GM18502 (cell line): ENCODE results near the gene KRTAP10-6.
"Not testable (repeated sequence)": the region's sequence is repeated elsewhere in the genome, so short reads cannot be mapped to it uniquely, and the experiment has no call there.

Source experiments
- ATAC-seq: cut with Tn5 transposase; IDR thresholded peaks from one replicate; pipeline ENCODE4 v1.9.1; 2021; ENCODE audit warnings: mild to moderate bottlenecking; ENCODE audit not compliant: unreplicated experiment, poor library complexity

KRTAP10-6 gene

DNA sequence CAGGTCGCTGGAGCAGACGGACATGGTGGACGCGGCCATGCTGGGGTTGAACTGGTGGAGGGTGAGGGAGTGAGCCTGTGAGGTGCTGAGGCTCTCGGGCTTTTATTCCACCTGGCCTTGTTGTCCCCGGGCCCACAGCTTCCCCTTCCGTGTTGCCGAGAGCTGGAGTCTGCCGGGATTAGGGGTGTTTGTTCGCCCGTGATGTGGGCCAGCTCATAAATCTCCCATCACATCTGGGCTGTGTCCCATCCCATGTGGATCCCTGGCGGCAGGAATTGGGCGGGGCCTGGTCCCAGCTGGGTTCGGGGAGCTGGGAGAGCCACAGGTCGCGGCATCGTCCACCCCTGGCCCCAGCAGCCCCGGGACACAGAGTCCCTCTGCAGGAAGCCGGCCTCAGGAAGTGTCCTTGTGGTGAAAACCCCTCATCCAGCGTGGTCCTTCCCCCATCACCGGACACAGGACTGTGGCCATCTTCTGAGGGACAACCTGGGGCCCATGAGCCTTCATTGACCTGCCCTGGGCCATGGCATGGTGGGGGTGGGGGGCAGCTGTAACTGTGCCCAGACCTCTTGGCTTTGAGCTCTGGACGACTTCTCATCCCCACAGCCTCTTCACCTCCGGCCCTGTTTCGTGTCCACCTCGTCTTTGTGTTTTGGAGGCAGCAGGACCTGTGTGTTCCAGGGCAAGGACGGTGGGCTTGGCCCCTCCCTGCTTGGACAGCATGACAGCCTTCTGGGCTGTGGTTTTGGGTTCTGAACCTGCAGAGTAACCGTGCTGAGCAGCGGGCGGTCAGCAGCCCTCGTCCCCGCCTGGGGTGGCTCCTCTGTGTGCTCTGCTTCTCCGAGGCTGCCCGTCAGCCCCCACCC lies at the start of gene KRTAP10-6:
KRTAP10-6 (minus strand) TSS at position 60 of the 866 bp plus-strand sequence; CDS start at position 39, 21 bp downstream.
- ATAC-seq: no peak

DNA sequence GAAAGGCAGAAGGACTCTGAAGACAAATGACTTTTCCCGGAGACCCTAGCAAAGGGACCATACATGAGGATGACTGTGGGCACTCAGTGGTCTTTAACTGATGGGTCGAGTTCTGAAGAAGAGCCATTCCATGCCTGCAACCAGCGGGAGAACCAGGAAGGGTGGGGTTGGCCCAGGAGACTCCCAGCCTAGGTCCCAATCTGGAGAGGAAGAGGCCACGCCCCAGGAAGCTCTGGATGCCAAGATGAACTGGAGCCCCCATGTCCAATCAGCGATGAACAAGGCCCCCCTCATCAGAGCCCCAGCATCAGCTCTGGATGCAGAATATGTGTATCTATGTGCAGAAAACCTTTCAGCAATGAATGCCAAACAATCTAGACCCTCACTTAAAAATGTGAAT lies 48.5 kb upstream of the KRTAP10-6 start:
- ATAC-seq: no peak

DNA sequence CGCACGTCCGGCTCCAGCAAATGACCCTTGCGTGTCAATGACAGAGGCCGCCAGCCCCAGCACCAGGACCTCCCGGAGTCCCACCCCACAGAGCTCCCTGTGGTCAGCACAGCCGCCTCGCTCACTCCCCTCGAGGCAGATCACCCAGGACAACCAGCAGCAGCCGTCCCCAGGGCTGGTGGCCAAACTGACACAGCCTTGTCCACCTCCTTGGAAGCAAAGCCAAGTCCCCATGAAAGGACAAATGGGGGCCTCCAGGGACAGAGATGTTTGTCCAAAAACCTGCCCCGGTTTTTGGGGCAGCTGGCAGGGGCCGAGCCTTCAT lies 47.0 kb upstream of the KRTAP10-6 start:
- ATAC-seq: no peak

DNA sequence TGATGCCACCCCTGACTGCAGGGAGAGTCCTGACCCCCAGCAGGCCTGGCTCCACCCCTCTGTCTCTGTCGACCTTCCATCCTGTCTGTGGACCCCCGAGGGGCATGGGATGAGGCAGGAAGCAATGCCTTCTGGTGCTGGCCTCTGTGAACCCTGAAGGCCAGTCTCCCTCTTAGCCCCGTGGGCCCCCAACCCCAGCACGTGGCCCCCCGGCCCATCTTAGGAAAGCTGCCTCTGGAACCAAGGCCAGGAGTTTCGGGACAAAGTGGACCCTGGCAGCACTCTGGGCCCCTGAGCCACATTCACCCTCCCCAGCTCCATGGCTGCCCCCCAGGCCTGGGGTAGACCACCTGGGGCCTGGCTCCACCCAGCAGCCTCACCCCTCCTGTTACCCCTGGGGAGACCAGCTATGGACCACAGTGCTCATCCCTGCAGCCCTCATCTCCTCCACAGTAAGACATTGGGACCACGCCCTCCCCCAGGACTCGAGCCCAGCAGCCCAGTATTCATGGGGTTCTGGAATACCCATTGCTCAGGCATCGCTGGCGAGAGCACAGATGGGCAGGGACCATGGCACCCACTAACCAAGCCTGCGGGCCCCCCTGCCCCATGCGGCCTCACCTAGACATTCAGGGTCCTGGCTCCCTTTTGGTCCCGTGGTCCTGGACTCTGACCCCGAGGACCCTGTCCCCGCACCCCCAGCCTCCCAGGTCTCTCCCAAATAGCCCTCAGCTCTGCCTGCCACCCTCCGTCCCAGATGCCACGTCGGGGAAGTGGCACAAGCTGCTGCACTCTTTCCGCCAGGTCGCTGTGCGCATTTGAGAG lies 46.4 kb upstream of the KRTAP10-6 start:
- not testable (repeated sequence) for ATAC-seq

GRCh38 chr21:44637851-44638348 lies 45.6 kb upstream of the KRTAP10-6 start:
- ATAC-seq: not testable (repeated sequence)

DNA sequence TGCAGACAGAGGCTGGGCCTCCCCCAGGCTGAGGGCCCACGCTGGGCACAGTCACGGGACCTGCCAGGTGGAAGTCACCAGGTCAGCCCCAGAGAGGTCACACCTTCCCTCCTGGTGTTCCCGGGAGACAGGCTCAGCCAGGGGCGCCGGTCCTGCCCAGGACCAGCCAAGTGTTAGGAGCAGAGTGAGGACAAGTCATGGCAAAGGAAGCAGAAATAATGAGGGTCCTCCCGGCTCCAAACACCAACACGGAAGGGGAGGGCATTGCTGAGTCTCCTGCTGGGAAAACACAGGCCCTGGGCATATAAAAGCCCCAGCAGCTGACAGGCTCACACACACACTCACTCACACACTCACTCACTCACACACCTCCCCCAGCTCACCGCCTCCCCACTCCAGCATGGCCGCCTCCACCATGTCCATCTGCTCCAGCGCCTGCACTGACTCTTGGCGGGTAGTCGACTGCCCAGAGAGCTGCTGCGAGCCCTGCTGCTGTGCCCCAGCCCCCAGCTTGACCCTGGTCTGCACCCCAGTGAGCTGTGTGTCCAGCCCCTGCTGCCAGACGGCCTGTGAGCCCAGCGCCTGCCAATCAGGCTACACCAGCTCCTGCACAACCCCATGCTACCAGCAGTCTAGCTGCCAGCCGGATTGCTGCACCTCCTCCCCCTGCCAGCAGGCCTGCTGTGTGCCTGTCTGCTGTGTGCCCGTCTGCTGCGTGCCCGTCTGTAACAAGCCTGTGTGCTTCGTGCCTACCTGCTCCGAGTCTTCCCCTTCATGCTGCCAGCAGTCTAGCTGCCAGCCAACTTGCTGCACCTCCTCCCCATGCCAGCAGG lies 44.9 kb upstream of the KRTAP10-6 start, which contains the start of gene KRTAP10-10:
KRTAP10-10 (plus strand) TSS at position 339 of the 833 bp plus-strand sequence; CDS start at position 401, 62 bp downstream.
- ATAC-seq: no peak

- ATAC-seq: no peak
These were observed 44.1 kb upstream of the KRTAP10-6 start for GRCh38 chr21:44636209-44637017.

DNA sequence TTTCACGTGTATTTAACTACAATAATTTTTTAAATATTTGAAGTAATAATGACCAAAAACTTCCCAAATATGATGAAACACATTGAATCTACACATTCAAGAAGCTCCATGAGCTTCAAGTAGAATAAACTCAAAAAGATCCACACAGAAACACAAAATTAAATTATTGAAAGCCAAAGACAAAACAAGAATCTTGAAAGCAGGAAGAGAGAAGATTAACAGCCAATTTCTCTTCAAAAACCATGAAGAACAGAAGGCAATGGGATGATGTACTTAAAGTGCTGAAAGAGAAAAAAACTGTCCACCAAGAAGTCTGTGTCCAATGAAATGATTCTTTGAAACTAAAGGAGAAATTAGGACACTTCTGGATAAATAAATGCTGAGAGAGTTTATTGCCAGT lies 39.8 kb upstream of the KRTAP10-6 start:
- no peak for ATAC-seq

DNA sequence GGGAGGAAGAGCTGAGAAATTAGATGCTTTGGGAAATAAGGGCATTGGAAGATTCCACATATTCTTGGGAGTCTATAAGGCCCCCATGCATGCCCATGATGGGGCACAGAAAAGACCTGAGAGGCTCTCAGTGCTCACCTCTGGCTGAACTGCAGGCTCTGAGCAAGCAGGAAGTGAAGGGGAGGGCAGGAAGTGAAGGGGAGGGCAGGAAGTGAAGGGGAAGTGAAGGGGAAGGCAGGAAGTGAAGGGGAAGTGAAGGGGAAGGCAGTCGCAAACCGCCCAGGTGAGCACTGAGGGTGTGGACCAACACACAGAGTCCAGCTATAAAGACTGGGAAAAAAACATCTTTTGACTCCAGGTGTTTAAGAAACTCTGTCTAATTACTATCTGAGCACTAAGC lies 38.1 kb upstream of the KRTAP10-6 start:
- ATAC-seq: no peak

DNA sequence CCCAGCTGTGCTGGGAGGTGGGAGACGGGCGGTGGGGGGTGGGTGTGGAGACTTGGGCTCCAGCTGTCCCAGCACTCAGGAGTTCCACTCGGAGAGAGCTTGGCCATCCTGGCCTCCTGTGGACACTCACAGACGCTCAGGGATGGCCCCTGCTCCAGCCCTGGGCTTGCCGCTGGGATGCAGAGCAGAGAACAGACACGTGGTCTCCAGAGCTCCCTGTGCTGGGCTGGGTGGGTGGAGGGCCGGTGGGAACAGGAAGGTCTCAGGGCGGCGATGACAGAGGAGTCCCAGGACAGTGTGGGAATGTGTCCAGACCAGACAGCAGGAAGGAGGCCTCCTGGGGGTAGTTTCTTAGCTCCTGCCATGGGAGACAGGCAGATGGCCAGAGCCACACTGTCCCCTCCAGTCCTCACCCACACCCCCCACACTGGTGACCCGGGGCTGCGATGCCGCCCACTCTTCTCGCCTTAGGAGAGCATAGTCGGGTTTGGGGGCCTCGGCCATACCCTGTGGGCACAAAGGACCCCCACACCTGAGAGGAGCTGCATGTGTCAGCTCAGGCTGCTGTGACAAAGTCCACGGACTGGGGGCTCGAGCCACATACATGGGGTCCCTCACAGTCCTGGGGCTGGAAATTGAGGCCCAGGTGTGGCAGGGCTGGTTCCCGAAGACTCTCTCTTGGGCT lies 36.5 kb upstream of the KRTAP10-6 start:
- no peak for ATAC-seq

DNA sequence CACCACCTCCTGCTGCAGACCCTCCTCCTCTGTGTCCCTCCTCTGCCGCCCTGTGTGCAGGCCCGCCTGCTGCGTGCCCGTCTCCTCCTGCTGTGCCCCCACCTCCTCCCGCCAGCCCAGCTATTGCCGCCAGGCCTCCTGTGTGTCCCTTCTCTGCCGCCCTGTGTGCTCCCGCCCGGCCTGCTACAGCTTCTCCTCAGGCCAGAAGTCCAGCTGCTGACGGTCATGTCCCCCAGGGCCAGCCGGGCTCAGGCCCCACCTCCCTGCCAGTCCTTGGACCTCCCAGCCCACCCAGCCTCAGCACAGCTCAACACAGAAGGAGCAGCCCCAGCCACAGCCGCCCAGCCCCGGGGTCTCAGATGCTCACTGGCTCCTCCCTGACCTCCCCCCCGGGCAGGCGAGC lies 35.5 kb upstream of the KRTAP10-6 start:
- not testable (repeated sequence) for ATAC-seq

DNA sequence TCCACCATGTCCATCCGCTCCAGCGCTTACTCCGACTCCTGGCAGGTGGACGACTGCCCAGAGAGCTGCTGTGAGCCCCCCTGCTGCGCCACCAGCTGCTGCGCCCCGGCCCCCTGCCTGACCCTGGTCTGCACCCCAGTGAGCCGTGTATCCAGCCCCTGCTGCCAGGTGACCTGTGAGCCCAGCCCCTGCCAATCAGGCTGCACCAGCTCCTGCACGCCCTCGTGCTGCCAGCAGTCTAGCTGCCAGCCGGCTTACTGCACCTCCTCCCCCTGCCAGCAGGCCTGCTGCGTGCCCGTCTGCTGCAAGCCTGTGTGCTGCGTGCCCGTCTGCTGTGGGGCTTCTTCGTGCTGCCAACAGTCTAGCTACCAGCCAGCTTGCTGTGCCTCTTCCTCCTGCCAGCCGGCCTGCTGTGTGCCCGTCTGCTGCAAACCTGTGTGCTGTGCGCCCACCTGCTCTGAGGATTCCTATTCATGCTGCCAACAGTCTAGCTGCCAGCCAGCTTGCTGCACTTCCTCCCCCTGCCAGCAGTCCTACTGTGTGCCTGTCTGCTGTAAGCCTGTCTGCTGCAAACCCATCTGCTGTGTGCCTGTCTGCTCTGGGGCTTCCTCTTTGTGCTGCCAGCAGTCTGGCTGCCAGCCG lies 35.0 kb upstream of the KRTAP10-6 start:
- ATAC-seq: not testable (repeated sequence)

DNA sequence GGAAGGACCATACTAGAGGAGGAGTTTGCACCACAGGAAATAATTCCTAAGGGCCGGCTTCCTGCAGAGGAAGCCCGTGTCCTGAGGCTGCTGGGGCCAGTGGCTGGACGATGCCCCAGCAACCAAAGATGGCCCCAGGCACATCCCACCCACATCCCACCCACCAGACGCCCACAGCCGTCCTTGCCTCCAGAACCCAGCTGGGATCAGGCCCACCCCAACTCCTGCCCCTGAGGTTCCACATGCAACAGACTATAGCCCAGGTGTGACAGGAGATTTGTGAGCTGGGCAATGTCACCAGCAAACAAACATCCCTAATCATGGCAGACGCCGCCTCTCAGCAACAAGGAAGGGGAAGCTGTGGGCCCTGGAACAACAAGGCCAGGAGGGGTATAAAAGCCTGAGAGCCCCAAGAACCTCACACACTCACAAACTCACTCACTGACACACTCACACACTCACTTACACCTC lies 34.4 kb upstream of the KRTAP10-6 start, which contains the start of gene KRTAP10-9:
KRTAP10-9 (plus strand) TSS at position 421 of the 471 bp plus-strand sequence. CDS start 79 bp downstream, outside the sequence.
- no peak for ATAC-seq

- ATAC-seq: no peak
These were observed 34.0 kb upstream of the KRTAP10-6 start for GRCh38 chr21:44626262-44626661.

DNA sequence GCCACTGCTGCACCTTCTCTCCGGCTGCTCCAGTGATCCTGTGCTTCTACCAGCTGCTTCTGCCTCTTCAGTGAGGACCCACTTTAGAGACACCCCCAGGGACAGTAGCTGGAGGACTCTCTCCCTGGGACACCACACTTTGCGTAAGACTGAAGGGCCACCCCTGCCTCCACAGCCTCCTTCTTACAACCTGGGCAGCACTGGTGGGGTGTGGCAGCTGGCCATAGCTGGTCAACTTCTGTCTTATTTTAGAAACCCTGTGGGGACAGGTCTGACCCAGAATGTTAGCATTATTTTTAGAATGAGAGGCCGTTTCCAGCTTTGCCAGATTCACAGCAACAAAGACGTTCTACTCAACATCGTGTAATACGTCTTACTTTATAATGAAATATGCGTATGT lies 33.5 kb upstream of the KRTAP10-6 start:
- no peak for ATAC-seq

- ATAC-seq: no peak
These were observed 31.3 kb upstream of the KRTAP10-6 start for GRCh38 chr21:44623575-44623974.

DNA sequence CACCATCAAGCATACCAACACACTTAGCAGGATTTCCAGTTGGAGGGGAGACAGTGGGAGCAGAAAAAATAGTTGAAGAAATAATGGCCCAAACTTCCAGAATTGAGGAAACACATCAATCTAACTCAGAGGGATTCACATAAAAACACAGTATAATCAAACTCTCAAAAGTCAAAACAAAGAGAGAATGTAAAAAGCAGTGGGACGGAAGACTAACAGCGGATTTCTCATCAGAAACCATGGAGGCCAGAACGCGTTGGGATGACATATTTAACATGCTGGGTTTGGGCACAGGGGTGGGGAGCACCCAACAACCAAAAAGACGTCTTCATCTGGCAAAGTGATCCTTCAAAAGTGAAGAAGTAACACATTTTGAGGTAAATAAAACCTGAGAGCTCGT lies 27.6 kb upstream of the KRTAP10-6 start:
- no peak for ATAC-seq

GRCh38 chr21:44618909-44619308 lies 26.6 kb upstream of the KRTAP10-6 start:
- no peak for ATAC-seq
